GM19372 (cell line): ENCODE results near the gene FGFBP2.

Source experiments
- ATAC-seq: cut with Tn5 transposase; IDR thresholded peaks from one replicate; pipeline ENCODE4 v1.9.1; 2021; ENCODE audit warnings: mild to moderate bottlenecking, low read depth, moderate library complexity; ENCODE audit not compliant: unreplicated experiment

Gene FGFBP2, protein sequence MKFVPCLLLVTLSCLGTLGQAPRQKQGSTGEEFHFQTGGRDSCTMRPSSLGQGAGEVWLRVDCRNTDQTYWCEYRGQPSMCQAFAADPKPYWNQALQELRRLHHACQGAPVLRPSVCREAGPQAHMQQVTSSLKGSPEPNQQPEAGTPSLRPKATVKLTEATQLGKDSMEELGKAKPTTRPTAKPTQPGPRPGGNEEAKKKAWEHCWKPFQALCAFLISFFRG

DNA sequence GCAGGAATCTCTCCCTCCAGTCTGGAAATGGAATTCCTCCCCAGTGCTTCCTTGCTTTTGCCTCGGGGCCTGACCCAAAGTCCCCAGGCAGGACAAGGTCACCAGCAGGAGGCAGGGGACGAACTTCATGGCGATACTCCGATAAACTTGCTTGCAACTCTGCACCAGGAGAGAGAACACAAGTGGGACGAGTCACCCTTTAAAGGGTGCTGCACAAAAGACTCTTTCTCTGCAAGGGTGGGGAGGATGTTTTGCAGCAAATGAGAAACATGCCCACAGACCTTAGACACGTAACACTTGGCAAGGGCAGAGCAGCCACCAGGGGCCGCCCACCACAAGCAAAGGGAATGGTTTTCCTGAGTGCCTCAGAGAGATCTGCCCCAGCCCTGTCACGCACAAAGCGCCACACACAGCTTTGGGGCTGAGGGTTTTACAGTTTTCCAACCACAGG is at the start of gene FGFBP2:
FGFBP2 (minus strand) TSS at position 175 of the 451 bp plus-strand sequence; CDS start at position 129, 46 bp downstream.
- peak; percentile 26 for ATAC-seq

DNA sequence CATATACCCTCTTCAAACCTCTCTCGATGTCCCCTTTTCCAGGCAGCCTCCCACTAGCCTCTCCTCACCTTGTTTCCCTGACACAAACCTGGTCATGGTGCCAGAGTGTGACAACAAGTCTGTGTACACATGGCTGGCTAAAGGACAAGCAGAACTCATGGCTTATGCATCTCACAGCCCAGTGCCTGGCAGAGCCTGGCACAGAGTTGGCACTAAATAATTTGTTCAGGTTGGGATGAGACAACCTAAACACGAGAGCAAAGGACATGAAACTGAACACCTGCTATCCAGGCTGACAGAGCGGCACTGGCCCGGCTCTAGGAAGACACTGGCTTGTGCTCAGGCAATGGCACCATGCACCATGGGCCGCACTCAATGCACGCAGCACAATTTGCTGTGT is 48.2 kb upstream of the FGFBP2 start:
- no peak for ATAC-seq

DNA sequence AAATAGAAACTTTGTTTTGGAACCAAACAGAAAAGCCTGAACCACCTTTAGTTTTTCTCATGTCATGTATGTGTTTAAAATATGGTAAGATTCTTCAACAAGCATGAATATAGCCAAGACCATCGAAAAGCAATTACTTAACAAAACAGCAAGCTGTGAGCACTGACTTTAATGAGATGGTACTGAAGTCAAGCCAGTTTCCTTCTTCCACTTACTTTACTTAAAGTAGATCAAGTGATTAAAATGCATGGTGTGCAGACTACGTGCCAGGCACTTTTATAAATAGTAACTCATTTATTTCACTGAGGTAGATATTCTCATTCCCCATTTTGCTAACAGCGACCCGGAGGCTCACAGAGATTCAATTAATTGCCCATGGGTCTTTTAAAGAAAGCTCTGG is 46.2 kb upstream of the FGFBP2 start:
- ATAC-seq, result no peak

DNA sequence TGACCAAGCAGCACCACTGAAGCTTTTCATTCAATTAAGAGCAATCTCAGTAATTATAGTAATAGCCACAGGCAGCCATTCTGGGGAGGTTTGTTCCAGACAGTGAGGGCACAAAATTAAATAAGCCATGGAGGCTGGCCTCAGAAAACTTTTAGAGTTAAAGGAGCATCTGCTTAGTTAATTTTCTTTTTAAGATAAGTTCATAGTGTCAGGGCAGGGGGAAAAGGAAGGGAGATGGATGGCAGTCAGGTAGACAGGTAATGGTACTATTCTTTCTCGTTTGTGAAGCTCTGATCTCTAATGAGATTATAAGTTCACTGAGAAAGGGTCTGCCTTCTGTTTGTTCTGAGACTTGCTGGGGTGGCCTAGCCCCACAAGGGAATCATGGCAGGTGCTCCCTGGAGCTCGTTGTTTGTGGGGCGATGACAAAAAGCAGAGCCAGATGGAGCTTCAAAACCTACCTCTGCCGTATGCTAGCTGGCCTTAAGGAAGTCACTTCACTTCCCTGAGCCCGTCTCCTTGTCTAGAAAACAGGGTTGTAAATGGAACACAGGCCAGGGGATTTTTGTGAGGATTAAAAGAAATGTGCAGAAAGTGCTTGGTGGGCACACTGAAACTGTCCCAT is 44.6 kb upstream of the FGFBP2 start:
- no peak for ATAC-seq

DNA sequence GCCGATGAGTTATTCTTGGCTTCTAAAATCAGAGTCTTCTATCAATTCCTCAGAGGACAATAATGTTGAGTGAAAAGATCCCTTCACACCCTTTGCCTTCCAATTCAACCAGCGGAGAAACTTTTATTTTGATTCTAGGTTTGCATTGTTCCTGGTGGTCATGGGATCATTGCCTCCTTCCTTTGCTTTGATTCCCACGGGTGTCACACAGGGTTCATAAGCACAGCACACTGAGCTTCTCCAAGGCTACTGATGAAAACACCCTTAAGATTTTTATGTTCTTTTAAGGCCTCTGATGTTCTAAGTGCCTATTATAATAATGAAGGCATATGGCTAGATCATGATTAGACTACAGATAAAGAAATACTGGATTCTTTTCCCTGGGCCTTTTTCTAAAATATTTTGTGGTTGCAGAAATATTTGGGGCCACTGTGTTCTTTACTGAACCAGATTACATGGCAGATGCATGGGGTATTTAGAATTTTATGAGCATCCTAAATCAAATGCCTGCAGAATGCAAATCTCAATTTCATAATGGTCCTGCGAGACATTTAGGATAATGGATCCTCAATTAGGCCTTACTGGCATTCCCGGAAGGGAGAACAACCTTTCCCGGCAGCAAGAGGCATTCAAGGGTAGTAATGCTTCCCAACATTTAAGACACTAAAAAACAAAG is 43.9 kb upstream of the FGFBP2 start:
- no peak for ATAC-seq

DNA sequence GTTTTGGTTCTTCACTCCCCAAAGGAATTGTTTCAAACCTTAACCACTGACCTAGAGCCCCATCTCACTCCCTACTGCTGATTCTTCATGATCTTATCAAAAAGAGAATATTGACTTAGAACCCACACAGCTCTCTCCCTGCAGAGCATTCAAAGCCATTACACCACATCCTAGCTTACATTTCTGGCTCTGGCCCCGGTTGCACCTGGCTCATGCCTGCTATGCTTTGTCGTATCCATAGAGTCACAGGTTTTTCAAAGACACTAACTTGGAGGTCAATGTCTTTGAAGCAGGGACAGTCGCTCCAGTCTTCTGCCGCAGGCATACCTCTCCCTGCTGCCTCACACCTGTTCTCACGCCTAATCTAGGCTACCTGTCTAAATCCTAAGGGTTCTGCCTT is 42.7 kb upstream of the FGFBP2 start:
- no peak for ATAC-seq

DNA sequence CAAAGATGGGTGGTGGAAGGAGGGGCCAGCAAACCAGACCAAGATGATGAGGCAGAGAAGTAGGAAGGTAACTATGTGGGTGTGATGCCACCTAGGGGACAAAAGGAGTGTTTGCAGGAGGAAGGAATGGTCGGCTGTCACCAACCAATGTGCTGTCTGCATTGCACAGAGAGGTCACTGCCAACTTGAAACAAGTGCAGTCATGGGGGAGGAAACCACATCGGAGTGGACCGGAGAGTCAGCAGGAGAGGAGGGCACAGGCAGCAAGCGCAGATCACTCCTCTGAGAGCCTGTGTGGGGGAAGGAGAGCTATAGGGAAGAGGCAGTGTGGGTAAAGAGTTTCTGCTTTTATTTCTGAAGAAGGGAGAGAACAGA is 38.5 kb upstream of the FGFBP2 start:
- peak; percentile 99 for ATAC-seq

DNA sequence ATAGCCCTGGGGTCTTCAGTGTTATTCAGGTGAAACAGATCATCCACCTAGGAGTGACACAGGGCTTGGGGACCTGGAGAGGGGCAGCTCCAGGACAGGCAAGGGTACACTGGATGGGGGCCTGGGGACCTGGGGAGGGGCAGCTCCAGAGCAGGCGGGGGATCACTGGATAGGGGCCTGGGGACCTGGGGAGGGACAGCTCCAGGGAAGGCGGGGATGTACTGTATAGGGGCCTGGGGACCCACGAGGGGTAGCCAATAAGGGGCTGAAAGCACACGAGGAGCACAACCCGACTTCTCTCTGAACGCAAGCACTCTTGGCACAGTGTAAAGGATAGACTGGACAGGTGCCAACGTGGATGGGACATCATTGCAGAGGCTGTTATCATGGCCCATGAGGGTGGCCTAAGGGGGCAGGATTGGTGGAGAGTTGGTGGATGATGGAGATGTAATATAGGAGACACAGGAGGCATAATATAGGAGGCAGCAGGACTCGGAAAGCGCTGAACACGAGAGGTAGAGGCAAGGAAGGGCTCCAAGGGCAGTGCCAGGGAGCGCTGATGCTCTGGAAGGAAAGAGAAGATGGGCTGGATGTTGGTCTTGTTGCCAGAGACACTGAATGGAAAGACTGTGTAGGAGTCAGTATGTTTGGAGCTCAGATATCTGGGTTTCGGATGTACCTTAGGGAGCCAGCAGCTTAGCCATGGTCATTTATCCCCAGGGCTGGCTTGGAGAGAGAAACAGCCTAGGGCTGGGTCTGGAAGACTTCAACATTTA is 37.9 kb upstream of the FGFBP2 start:
- ATAC-seq, result no peak

DNA sequence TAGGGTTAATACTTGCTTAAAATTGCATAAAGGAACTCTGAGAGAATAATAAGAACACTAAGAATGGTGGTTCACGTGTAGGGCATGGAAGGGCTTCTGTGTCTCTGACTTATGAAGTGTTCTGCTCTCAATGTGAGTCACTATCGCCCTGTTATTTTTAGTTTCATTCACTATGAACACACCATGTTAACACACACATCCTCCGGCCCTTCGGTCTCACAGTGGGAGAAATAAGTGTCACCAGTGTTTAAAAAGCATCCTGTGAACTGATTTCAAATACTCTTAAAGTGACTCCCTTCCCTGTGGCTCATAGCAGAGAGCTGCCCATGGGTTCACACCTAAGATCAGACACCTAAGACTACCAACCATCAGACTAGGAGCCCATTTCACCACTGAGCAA is 33.8 kb upstream of the FGFBP2 start:
- ATAC-seq, result no peak

DNA sequence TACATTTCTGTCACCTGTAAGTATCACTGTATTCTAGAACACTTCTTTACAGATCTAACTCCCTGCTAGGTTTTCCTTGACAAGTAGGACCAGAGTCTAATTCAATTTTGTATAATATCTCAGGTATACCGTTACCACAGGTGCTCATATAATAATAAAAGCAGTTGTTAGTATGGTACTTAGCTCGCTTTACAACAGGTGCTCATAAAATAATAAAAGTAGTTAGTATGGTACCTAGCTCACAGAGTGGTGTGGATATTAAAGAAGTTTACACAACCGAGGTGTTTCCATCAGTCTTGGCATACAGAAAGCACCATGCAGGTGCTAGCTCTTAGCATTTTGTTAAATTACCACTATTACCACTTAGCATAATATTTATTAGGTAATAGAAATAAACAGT is 32.9 kb upstream of the FGFBP2 start:
- no peak for ATAC-seq

DNA sequence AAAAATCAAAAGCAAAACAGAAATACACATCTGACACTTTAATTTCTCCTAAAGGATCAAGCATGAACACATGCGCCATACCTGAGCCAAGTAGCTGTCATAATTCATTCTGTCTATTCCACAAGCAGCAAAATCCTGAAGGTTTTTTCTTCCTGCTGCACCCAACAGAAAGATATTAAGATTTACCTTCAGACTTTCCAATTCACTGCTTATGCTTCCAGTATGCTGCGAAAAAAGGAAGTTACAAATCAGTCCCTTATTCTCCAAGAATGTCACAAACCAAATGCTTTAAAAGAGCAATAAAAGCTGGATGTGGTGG is 29.2 kb upstream of the FGFBP2 start:
- ATAC-seq, result no peak

DNA sequence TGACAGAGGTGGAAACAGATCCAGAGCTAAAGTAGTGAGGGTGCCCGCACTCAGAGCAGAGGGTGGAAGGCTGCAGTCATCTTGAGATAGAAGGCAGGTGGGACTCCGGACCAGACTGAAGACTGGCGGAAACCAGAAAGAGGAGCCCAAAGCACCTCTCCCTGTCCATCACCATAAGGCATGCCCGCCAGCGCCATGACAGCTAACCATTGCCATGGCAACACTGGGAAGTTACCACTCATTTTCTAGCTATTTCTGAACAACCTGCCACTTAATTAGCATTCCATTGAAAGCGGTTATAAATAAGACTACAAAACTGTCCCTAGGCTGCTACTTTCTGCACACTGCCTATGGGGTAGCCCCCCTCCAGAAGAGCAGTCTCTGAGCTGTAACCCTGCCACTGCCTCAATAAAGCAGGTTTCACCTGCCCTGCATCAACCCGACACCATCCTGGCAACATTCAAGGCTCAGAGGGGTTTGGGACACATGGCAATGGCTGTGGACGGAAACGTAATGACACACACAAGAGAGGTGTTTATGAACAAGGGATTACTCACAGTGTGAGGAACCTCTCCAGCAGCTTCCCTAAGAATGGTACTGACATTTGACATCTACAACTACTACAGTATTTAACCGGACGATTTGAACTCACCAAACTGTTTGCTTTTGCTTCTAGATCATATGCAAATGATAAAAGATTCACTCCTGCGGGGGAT is 27.8 kb upstream of the FGFBP2 start:
- no peak for ATAC-seq

DNA sequence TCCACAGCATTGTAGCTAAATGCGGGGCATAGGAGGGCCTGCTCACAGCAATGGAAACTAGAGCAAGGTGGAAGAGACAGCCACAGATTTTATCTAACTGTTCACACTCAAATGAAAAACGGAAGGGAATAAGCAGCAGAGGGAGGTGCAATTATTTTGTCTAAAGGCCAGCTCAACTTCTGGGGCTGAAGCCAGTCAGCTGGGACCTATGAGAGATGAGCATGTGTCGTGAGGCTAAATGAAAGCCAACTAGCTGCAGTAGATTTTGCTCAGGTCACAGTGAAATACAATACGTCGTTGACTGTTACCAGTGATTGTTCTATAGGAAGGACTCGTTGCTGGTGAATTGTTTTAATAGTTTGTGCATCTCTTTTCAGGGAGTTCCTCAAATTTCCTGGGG is 26.4 kb upstream of the FGFBP2 start:
- ATAC-seq, result no peak

DNA sequence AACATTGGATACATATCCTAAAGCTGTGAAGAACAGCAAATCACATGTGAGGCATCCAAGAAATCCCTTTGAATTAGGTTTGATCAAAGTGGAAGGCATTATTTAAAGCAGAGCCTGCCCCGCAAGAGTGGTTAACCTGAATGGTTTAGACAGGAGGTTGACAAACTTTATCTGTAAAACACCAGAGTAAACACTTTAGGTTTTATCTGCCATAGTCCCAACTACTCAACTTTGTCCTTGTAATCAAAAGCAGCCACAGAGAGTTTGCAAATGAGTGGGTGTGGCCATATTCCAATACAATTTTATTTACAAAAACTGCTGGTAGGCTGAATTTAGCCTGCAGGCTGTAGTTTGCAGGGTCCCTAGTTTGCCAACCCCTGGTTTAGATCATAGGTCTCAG is 25.2 kb upstream of the FGFBP2 start:
- no peak for ATAC-seq

DNA sequence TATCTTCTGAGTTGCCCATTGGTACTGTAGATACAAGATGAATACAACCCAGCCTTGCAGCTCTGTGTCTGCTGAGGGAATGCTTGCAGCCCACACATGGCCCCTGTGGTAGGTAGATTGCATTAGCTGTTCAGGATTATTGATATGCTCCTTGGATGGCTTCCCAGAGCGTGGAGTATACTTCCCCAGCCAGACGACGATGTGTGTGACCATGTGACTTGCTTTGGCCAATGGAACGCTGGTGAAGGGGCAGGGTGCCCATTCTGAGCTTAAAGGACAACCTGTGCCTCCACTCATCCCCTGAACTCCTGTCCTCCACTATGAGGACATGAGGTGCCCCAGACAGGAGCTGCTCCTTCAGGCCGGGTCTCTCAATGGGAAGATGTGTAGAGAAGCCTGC is 23.9 kb upstream of the FGFBP2 start:
- no peak for ATAC-seq

DNA sequence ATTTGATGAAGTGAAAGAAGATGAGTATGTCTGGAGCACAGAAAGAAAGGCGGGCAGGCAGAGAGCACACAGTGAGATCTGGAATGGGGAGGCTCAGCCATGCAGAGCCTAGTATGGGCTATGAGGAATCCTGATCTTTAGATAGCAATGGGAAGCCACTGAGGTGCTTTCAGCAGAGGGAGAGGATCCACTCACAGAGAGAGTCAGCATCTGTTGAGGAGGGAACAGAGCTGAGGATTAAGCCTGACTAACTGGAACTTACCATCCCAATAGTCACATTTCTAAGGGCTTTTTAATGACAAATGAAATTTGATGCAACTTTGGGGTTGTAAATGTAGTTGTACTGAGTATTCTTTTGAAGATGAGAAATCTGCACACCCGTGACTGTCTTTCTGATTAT is 20.6 kb upstream of the FGFBP2 start:
- ATAC-seq, result no peak

DNA sequence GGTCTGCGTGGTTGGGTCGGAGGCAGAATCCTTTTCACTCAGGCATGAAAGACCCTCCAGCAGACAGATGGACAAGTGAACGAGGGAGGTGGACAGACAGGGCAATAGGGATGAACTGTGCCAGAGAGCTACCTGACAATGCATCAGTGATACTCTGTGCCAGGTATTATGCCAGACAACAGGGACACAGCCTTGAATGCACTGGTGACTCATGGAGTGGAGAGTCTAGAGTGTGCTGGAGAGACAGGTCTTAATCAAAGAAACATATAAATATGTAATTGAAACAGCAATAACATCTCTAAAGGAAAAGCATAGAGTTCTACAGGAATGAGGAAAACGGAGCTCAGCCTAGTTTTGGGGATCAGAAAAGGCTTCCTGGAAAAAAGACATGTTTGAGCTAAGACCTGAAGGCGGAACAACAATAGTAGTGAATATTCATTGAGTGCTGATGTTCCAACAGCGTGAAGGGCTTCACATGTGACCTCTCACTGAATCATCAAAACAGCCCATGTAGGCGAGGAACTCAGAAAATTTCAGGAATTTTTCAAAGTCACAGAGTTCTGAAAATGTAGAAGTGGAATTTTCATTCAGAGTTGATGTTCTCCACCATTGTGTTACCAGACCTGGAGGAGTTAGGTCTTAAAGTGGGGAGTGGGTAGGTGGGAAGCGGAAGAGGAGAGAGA is 20.0 kb upstream of the FGFBP2 start:
- no peak for ATAC-seq

DNA sequence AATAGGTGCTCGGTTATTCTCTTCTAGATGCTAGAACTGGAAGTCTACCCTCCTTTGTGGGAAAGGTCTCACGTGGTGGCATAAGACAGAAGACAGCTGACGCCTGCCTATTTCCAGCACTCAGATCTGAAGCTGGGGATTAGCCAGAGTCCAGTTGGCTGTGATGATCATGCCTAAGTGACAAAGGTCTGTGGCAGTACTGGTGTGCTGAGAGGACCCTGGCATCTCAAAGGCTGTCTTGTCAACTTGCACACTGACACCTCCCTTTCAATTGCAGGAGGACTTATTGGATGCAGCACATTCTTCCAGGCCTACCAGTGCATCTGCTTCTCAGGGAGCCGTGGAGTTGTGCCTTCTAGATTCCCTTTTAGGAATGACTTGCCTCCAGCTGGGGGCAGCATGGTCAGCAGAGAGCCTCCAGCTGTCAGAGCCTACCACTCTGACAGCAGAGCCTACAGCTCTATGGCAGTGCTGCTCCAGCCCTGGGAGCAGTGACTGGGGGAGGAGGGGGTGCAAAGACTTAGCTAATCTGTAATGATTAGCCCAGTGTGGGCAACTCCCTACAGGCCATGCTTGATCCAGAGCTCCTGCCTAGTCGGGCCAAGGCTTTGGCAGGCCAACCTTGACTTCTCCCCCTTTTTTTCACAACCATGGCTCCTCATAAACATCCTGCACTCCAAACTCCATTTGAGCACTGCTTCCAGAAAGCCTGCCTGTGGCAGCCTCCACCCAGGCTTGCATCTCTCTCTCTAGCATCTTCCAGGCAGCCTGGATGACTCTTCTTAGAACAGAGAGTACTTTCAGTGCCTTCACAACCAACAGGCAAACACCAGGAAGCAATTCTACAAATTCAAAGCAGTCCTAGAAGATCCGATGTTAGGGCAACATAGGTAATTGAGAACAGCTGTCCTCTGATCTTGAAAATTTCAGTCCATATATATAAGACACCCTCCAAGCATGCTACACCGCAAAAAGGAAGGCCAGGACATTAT is 13.8 kb upstream of the FGFBP2 start:
- no peak for ATAC-seq
